ENCODE results near the gene ADAMTSL1.

Gene ADAMTSL1

GRCh38 chr9:18539203-18539693, 65.3 kb downstream of the ADAMTSL1 start:
- TF ChIP-seq, protein P1, sequence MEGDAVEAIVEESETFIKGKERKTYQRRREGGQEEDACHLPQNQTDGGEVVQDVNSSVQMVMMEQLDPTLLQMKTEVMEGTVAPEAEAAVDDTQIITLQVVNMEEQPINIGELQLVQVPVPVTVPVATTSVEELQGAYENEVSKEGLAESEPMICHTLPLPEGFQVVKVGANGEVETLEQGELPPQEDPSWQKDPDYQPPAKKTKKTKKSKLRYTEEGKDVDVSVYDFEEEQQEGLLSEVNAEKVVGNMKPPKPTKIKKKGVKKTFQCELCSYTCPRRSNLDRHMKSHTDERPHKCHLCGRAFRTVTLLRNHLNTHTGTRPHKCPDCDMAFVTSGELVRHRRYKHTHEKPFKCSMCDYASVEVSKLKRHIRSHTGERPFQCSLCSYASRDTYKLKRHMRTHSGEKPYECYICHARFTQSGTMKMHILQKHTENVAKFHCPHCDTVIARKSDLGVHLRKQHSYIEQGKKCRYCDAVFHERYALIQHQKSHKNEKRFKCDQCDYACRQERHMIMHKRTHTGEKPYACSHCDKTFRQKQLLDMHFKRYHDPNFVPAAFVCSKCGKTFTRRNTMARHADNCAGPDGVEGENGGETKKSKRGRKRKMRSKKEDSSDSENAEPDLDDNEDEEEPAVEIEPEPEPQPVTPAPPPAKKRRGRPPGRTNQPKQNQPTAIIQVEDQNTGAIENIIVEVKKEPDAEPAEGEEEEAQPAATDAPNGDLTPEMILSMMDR (IDR thresholded peaks at IDR 0.05; ENCODE audit: low read depth, low read length, missing control alignments): no peak
- no peak overlapping the region for H3K4me3 ChIP-seq (ENCODE audit: low read depth, low read length)
- in situ Hi-C loops (cut with HindIII; ENCODE audit: low sequenced_read_pairs): no loop called here

DNA sequence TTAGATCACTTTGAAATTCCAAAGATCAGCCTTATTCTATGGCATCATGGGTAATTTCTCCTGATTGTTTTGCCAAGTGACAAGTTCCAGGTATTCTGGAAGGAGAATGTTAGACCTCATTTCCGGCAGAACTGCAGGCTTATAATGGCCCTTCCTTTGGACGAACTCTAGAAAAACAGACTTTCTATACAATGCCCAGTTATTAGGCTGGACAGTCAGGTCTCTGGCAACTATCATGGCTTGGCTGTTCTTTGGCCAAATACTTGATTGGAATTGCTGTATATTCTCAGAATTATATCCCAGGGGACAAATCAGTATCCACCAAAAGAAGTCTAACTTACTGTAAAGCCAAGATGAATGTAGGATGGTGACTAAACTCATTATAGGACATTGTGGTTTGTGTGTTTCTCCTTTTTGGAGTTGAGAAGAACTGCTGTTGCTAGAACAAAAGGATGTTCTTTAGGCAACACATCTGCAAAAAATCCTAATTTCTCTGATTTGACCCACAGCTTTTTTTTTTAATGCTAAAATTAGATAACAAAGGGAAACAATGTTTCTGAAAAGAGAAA, 69.0 kb downstream of the ADAMTSL1 start:
- no peak overlapping the region for H3K4me3 ChIP-seq (ENCODE audit: low read depth, low read length)
- no peak for DNase-seq (ENCODE audit: low read depth)
- TF ChIP-seq, protein P1 (IDR thresholded peaks at IDR 0.05; ENCODE audit: low read depth, low read length, missing control alignments): no peak
- in situ Hi-C loops (cut with HindIII; ENCODE audit: low sequenced_read_pairs): no loop called here

More at GRCh38 chr9:18539203-18539693, 65.3 kb downstream of the ADAMTSL1 start:
- no peak for DNase-seq (ENCODE audit: low read depth)

- TF ChIP-seq, protein P1 (IDR thresholded peaks at IDR 0.05; ENCODE audit: low read depth, low read length, missing control alignments): no peak
- peak; percentile 40 for DNase-seq (ENCODE audit: low read depth)
- no peak overlapping the region for H3K4me3 ChIP-seq (ENCODE audit: low read depth, low read length)
- in situ Hi-C loops (cut with HindIII; ENCODE audit: low sequenced_read_pairs): no loop called here
Measured at GRCh38 chr9:18543406-18544192, 69.6 kb downstream of the ADAMTSL1 start.

DNA sequence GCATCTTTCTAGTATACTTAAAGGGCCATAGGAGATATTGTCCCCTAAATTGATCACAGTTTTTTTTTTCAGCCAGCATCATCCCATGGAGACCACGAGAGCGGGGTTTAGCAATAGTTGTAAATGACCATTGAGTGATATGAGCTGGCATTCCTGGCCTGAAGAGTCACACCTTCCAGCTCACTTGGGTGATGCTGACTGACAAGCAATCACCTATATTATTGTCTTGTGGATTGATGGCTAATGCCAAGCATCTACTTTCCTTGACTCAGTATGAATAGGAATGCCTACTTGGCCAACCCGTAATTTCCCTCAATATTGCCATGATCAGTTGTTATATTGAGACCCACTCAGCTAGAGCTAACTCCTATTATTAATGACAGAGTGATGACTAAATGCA, 70.5 kb downstream of the ADAMTSL1 start:
- in situ Hi-C loops (cut with HindIII; ENCODE audit: low sequenced_read_pairs): no loop called here
- no peak for DNase-seq (ENCODE audit: low read depth)
- TF ChIP-seq, protein P1 (IDR thresholded peaks at IDR 0.05; ENCODE audit: low read depth, low read length, missing control alignments): no peak
- H3K4me3 ChIP-seq (ENCODE audit: low read depth, low read length): no peak overlapping the region

DNA sequence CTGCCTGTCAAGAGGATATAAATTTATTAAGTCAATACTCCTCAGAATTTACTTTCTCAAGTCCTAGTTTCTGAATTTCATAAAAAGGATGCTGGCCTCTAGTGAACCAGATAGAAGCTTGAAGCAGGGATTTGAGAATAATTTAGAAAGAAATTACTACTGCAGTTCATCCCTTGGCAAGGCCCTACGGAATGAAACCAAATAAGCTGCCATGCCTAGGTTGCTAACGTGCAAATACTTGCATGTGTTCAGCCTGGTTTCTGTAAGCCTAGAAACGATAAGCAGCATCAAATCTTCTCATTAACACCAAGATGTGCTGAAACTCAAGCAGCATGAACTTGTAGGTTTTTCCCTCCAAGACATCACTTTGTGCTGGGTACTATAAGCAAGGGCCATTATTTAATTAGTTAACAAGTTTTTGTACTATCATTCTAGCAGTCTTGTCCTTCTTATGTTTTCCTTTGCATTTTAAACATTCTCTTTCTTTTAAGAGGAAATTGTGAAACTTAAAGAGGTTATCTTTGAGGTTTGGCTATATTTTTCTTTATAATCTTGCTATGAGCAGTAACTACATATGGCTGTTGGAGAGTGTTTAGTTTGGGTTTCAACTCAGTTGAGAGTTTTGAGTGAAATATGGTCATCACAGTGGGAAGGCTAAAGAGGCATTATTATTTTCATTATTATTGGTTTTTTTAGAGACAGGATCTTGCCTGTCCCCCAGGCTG, 71.8 kb downstream of the ADAMTSL1 start:
- DNase-seq (ENCODE audit: low read depth): no peak
- TF ChIP-seq, protein P1 (IDR thresholded peaks at IDR 0.05; ENCODE audit: low read depth, low read length, missing control alignments): no peak
- no peak overlapping the region for H3K4me3 ChIP-seq (ENCODE audit: low read depth, low read length)
- in situ Hi-C loops (cut with HindIII; ENCODE audit: low sequenced_read_pairs): no loop called here

- H3K4me3 ChIP-seq (ENCODE audit: low read depth, low read length): no peak overlapping the region
- no peak for DNase-seq (ENCODE audit: low read depth)
- TF ChIP-seq, protein P1 (IDR thresholded peaks at IDR 0.05; ENCODE audit: low read depth, low read length, missing control alignments): no peak
- in situ Hi-C loops (cut with HindIII; ENCODE audit: low sequenced_read_pairs): no loop called here
Measured at GRCh38 chr9:18548456-18548855, 74.5 kb downstream of the ADAMTSL1 start.
